GM19238 (cell line): ENCODE data around the gene HSPD1.
"Not testable (repeated sequence)": the region's sequence is repeated elsewhere in the genome, so short reads cannot be mapped to it uniquely, and the experiment has no call there.

Experiments used
- DNase-seq: peaks from one replicate; pipeline ENCODE4 v3.0.0; 2011; ENCODE audit warnings: low spot score; ENCODE audit not compliant: insufficient read length

HSPD1 gene

DNA sequence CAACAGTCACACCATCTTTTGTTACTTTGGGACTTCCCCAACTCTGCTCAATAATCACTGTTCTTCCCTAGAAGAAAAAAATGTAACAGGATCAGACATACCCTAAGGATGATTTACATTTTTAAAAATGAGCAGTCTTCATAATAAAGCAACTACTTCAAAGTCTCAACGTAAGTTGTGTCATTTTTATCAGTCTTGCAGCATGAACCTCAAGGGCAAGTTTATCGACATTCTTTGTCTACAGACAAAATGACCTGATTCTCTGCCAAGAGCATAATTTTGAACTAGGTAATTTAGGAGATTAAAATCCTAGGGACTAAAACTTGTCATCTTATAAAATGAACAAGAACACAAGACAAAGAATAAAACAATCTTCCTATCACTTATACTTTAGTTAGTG is 2.3 kb downstream of the HSPD1 start:
- DNase-seq, result no peak

DNA sequence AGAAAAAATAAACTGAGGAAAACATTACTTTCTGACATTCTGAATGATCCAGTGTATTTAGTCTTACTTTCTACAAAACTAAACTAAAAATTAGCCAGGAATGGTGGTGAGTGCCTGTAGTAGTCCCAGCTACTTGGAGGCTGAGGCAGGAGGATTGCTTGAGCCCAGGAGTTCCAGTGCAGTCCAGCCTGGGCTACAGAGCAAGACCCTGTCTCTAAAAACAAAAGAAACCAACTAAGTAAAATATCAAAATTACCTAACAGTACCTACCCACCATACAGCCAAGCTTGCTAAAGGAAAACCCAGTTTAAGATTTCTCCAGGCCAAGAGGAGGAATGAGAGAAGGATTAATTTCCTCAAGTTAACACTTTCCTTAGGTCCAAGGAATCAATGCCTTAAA is 2.9 kb downstream of the HSPD1 start:
- no peak for DNase-seq

DNA sequence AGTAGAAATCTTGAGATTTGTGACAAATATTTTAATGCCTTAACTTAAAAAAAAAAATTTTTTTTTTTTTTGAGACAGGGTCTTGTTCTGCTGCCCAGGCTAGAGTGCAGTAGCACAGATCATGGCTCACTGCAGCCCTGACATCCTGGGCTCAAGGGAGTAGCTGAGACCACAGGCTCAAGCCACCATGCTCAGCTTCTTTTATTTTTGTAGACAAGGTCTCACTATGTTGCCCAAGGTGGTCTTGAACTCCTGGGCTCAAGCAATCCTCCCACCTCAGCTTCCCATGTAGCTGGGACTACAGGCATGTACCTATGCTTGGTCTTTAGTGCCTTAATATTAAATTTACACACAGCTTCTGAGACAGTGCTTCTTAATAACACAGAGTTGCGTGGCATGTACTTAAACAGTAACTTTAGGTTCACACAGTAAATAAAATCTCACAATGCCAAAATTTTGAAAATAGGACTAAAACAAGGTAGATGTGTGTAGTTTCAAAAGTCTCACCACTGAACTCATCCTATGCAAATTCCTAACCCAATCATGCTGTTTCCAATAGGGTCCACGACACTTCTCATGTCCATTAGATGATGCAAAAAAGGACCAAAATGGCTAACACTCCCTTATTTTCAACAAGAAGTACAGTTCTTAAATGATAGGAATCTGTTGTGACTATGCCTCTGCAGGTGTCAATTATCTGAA is 4.1 kb downstream of the HSPD1 start:
- no peak for DNase-seq

DNA sequence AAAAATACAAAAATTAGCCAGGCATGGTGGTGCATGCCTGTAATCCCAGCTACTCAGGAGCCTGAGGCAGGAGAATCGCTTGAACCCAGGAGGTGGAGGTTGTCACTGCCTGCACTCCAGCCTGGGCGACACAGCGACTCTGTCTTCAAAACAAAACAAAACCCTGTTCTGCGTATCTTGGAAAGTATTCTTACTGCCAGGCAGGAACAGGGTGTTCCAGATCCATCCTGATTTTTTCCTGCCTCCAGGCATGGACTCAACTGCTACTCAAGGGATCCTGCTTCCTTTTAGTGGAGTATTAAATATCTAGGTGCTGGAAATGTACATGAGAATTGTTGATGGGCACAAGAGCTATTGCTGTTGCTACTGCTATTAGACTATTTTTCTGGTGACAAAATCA is 12.3 kb downstream of the HSPD1 start:
- no peak for DNase-seq

DNA sequence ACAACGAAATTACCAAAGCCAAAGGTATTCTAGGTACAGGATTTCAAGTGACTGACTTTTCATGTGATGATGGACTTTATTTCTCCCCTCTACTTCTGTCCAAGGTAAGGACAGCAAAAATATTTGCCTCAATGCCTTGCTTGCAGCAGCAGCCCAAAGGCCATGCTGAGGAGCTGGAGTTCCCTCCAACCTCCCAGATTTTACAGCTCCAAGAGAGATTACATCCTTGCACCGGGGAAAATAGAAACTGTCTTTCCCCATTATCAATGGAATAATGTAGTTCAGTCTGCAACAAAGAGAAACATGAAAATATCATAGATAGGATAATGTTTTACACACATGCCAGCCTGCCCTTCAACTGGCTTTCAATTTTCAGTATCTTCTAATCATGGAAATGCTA is 13.5 kb downstream of the HSPD1 start:
- DNase-seq, result no peak

DNA sequence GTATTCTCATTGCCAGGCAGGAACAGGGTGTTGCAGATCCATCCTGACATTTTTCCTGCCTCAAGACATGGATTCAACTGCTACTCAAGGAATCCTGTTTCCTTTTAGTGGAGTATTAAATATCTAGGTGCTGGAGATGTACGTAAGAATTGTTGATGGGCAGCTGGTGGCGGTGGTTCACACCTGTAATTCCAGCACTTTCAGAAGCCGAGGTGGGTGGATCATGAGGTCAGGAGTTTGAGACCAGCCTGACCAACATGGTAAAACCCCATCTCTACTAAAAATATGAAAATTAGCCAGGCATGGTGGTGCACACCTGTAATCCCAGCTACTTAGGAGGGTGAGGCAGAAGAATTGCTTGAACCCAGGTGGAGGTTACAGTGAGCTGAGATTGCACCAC is 15.4 kb downstream of the HSPD1 start:
- not testable (repeated sequence) for DNase-seq

DNA sequence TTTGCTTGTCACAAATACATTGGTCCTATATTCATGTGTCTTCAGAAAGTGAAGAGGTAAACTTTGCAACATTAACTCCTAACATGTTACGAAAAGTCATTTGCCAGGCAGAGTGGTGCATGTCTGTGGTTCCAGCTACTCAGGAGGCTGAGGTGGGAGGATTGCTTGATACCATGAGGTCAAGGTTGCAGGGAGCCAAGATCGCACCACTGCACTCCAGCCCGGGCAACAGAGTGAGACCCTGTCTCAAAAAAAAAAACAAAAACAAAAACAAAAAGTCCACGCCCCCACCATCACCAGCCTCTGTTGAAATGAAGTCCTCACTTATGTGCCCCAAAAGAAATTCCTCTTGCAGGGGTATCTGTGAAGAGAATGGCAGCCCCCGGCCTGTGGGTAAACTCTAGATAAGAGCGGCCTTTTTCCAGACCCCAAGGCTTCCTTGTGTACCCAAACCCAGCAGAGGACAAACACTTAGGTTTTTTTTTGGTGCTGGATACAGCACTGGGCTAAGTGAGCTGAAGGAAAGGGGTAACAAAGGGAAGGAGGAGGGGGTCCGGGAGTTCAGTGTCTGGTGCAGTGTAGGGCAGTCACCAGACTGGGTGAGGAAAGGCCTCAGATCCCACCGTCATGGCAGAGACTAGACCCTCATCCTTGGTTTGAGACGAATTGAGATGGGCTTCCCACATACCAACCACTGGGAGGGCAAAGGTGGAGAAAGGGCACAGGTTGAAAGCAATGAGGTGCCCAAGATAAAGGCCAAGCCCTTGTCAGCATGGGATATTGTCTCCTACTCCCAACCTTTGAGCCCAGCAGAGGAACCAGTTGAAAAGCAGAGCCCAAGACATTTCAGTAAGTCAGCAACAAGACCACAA is 19.2 kb downstream of the HSPD1 start:
- no peak for DNase-seq

DNA sequence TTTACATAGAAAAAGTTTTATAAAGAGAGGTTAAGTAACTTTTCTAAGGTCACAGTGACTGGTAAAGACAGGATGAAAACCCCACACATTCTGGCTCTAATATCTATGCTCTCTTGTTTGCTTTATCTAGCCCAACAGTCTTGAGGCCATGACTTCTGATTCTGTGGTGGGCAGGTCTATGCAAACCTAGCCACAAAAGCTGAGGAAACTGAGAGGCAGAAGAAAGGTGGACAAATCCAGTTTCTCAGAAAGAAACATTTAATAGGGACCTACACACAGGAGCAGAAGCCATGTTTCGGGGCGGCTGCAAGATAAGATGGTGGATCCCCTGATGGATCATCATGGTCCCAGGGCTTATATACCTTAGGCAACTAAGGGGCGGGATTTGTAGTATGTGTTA is 21.8 kb downstream of the HSPD1 start:
- DNase-seq, result no peak

DNA sequence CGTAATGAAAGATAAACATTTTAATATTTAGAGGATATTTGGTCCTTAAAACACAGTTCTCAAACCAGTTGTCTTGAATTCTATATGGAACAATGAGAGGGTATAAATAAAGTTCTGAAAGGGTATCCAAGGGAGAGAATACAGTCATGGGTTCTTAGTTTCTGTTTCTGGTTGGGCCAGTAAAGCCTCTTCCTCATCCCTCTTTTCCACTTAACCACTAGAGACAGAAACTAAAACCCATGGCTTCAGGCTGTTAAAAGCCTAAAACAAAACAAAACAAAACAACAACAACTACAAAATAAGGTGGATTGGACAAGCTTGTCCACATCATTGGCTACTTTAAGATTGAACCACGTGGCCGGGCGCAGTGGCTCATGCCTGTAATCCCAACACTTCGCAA is 27.5 kb downstream of the HSPD1 start:
- no peak for DNase-seq

DNA sequence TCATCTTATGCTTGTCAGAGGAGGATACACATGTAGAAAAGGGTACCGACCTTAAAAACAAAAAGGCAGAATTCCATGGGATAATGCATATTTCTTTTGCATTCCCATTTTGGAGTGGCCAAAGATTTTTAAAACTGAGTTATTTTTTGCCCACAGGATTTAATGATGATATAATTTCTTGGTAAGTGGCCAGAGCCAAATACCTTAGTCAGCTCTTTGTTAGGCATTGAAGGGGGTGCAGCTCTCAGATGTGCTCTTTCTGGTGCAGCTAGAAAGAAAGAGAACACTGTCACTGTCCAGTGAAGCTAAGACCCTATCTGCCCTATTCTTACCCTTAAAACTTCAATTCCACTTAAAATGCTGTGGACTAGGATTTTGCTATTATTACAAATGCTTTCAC is 35.5 kb downstream of the HSPD1 start:
- no peak for DNase-seq

DNA sequence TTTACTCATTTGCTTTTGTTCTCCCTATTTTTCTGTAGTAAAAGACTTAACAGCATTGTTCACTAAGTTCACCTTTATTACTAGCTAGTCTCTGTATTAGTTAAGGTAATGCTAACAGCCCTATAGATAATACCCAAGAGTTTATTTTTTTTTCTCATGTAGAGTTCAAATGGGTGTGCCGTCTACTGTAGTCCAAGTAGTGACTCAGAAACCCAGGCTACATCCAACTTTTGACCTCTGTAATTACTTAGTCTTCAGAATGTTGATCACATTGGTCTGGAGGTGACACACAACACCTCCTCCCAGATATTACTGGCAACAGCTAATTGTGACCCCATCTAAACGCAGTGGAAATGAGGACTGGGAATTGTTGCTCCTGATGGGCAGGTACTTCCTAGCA is 38.6 kb downstream of the HSPD1 start:
- DNase-seq, result no peak

DNA sequence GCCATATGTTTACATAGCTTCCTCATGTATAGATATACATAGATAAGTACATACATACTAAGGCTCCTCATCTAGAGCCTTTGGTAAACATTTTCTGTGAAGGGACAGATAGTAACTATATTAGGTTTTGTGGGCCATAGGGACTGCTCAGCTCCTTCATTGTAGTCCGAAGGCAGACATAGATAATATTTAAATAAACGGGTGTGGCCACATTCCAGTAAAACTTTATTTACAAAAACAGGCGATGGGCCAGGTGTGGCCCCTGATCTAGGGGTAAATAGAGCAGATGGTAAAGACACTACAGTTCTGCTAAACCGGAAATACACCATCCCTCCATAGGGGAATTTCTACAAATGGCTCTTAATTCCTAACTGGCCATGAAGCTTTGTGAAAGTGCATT is 39.0 kb downstream of the HSPD1 start:
- no peak for DNase-seq

DNA sequence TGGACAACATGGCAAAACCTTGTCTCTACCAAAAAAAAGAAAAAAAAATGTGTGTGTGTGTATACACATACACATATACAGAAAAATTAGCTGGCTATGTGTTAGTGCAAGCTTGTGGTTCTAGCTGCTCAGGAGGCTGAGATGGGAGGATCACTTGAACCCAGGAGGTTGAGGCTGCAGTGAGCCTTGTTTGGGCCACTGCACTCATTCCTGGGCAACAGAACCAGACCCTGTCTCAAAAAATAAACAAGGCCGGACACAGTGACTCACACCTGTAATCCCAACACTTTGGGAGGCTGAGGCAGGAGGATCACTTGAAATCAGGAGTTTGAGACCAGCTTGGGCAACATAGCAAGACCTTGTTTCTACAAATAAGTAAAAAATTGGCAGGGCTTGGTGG is 44.2 kb downstream of the HSPD1 start:
- DNase-seq, result no peak

DNA sequence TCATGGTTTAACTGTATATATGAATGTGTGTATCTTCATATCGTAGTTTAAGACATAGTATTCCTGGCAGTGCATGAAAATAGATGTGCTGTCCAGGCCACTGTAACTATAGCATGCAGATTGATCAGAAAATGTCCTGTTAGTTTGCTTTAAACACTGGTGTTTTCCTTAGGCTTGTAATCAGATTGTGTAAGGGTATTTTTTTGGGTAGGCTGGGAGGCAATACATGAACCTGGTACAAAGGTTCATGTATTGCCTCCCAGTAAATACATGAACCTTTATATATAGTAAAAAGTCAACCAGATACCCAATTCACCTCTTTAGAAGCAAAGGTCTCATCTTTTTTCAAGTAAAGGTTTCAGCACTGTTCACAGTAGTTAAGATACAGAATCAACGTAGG is 44.7 kb downstream of the HSPD1 start:
- DNase-seq, result no peak

DNA sequence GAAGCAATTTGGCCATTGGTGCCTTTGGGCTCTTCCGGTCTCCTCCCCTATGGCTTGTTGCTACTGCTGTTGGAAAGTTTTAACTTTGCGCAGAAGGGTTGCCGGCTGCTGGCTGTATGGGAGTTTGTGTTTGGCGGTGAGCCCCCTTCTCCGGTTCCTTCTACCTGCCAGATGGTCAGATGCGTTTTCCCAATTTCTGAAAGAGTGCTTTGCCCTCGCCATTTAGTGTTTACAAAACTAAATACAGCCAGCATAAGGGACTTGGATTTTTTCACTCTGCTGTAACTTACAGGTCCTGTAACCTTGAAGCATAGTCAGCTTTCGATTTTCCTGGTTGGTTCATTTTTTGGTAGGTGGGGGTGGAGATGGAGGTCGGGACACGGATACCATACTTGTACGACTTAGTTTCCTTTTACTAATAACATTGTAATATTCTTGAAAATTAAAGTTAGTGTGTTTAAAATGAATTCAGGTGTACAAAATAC is 45.7 kb downstream of the HSPD1 start:
- no peak for DNase-seq

DNA sequence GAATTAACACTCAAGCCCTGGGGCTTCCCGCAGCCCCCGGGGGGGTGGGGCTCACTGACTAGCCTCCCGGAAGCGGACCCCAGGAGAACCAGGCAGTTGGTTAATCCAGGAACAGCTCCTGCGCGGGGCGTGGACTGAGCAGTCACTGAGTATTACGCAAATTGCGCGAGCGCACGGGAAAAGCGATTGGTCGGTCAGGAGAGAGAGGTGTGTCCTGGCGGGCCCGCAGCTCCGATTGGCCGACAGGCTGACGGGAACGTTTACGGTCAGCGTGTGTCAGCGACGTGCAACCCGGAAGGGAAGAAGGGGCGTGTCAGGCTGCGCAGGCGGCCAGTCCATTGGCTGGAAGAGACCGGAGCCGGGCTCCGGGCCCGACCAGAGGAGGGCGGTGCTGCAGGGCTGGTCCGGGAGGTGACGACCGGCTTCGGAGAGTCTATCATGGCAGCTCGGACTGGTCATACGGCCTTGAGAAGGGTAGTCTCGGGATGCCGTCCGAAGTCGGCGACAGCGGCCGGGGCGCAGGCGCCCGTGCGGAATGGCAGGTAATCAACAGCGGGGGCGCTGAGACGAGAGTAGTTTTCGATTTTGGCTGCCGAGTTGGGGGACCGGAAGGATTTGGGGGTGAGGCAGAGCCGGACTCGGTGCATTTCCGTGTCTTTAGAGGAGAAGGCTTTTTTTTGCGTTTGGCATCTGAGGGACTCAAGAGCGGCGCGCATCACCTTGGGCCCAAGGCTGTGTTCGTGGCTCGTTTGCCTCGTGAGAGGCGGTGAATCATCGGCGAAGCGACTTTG is 46.3 kb downstream of the HSPD1 start, which contains the start of gene COQ10B:
Gene COQ10B, plus strand, starts transcription at position 430 of the 791 bp plus-strand sequence. Its CDS starts 9 bp downstream, at position 439.
- peak; percentile 94 for DNase-seq

DNA sequence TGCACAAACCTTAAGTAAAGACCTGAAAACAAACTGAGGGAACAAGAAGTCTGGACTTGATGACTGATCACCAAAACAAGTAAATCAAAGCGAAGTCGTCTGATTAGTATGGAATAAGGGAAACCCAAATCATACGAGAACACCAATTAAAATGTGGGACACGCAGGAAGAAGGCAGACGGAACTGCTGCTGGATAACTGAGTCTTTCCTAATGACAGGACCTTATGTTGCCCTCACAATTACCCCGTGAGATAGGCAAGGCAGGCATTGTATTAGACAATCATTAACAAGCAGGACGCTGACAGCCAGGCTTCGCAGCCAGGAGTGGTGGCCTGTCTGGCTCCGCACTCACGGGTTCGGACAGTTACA is 46.9 kb downstream of the HSPD1 start:
- no peak for DNase-seq

DNA sequence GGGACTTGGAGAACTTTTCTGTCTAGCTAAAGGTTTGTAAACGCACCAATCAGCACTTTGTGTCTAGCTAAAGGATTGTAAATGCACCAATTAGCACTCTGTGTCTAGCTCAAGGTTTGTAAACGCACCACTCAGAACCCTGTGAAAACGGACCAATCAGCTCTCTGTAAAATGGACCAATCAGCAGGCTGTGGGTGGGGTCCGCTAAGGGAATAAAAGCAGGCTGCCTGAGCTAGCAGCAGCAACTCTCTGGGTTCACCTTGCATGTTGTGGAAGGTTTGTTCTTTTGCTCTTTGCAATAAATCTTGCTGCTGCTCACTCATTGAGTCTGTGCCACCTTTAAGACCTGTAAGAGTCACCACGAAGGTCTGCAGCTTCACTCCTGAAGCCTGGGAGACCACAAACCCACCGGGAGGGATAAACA is 48.7 kb downstream of the HSPD1 start:
- DNase-seq, result not testable (repeated sequence)

DNA sequence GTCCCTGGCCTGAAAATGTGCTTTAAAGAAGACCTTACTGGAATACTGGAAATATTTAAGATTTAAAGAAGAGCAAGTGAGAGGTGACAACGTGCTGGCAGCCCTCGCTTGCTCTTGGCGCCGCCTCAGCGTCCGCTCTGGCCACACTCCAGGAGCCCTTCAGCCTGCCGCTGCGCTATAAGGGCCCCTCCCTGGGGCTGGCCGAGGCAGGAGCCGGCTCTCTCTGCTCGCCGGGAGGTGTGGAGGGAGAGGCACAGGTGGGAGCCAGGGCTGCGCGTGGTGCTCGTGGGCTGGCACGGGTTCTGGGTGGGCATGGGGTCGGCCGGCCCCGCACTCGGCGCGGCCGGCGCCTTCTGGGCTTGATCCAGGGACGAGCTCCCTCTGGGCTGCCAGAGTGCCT is 49.2 kb downstream of the HSPD1 start:
- no peak for DNase-seq

DNA sequence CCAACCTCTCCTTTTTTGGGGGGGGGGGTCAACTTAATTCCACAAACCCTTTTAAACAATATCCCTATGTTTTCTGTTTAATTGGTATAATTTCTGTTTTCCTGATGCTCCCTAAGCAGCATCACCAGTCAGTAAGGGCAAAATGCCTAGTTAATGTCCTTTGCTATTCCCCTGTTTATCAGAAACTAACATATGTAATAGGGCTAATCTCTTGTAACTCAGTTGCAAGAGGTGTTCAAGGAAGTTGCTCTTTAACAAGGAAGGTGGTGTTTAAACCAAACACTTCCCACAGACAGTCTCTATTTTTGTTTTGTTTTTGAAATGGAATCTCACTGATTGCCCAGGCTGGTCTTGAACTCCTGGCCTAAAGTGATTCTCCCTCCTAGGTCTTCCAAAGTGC is 52.8 kb downstream of the HSPD1 start:
- no peak for DNase-seq

DNA sequence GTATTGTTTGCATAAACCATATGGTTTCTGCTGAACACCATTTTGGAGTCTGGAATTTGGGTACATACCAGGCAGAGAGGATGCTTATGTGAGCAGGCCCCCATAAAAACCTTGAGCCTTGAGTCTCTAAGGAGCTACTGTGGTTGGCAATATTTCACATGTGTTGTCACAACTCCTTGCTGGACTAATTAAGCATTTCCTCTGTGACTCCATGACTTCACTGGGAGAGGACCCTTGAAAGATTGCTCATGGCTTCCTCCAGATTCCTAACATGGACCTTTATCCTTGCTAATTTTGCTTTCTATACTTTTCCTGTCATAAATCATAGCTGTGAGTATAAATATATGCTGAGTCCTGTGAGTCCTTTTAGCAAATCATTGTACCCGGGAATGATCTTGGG is 53.9 kb downstream of the HSPD1 start:
- no peak for DNase-seq

DNA sequence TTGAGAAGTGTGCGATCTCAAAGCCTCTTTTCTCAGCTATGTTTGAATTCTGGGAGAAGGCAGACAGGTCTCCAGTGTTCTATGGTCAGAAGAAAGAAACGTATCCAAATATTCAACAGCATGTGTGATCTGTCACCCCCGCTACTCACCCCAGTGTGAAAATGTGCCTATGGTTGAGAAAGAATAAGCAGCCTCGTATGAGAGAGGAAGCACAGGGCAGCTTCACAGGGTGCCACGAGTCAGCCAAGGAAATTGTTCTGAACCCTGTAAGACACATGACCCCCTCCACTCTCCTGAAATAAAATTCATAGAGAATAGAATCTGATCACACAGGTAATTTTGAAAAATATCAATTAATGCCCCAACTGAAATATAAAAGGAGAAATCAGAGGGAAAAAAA is 56.8 kb downstream of the HSPD1 start:
- no peak for DNase-seq
